Memory B cell (primary cell): ENCODE data around the gene ITGB2.
"Not testable (repeated sequence)": the region's sequence is repeated elsewhere in the genome, so short reads cannot be mapped to it uniquely, and the experiment has no call there.

Source experiments
- ATAC-seq: fragments of 150-1000 bp; cut with Tn5 transposase; 2 replicates; pipeline ENCODE4 v1.10.0; 2021; ENCODE audit warnings: low read depth, mild to moderate bottlenecking, moderate library complexity
- DNase-seq, 2 donors: peaks; one replicate each; pipeline ENCODE4 v3.0.0; 2022; ENCODE audit warnings: low spot score in 2 of 2
- H3K27ac Mint-ChIP-seq: one replicate; pipeline ENCODE4 v1.8.0; 2022; ENCODE audit warnings: mild to moderate bottlenecking, moderate library complexity, mixed read lengths
- H3K27me3 Mint-ChIP-seq: one replicate; pipeline ENCODE4 v1.8.0; 2022; ENCODE audit warnings: mixed read lengths
- H3K36me3 Mint-ChIP-seq: one replicate; pipeline ENCODE4 v1.8.0; 2022; ENCODE audit warnings: mild to moderate bottlenecking, mixed read lengths
- H3K4me1 Mint-ChIP-seq: one replicate; pipeline ENCODE4 v1.8.0; 2022; ENCODE audit warnings: mixed read lengths
- H3K4me3 Mint-ChIP-seq: one replicate; pipeline ENCODE4 v1.8.0; 2022; ENCODE audit warnings: mild to moderate bottlenecking, moderate library complexity, mixed read lengths
- H3K9me3 Mint-ChIP-seq: one replicate; pipeline ENCODE4 v1.8.0; 2022; ENCODE audit warnings: mixed read lengths

Gene ITGB2

GRCh38 chr21:44879238-44879637 is 41.5 kb downstream of the ITGB2 start:
- H3K9me3 Mint-ChIP-seq, H3K4me3 Mint-ChIP-seq, ATAC-seq, DNase-seq, H3K36me3 Mint-ChIP-seq, H3K27me3 Mint-ChIP-seq, H3K27ac Mint-ChIP-seq: not testable (repeated sequence)
- peaks cover 35% of the 10 kb centered on the region for H3K4me1 Mint-ChIP-seq

GRCh38 chr21:44878053-44878982 is 42.4 kb downstream of the ITGB2 start:
- DNase-seq (no peak), ATAC-seq (no peak)
- H3K4me3 Mint-ChIP-seq: no peak overlapping the region
- no peaks in the 10 kb centered on the region for H3K36me3 Mint-ChIP-seq
- H3K27ac Mint-ChIP-seq: no peak overlapping the region
- H3K4me1 Mint-ChIP-seq: peaks cover 35% of the 10 kb centered on the region
- no peaks in the 10 kb centered on the region for H3K9me3 Mint-ChIP-seq
- no peaks in the 10 kb centered on the region for H3K27me3 Mint-ChIP-seq

DNA sequence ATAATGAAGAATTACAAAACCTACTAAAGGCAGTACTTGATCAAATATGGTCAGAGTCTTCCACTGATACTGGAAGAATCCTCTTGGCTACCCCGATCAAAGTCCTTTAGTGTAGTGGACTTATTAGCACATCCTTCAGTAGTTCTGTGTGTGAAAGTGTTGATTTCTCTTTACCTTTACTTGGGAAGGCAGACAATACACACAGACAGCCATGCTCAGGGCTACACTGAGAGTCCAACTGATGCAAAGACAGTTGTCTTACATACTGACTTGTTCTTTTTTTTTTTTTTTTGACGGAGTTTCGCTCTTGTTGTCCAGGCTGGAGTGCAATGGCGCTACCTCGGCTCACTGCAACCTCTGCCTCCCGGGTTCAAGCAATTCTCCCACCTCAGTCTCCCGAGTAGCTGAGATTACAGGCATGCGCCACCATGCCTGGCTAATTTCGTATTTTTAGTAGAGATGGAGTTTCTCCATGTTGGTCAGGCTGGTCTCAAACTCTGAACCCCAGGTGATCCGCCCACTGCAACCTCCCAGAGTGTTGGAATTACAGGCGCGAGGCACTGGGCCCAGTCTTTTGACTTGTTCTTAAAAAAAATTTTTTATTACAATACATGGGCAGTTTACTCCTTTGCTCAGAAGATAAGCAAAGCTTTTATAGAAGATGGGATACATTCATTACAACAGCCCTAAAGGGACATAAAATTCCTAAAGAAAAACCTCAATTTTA is 43.7 kb downstream of the ITGB2 start:
- Mint-ChIP-seq H3K36me3 (no peaks in the 10 kb centered on the region), H3K4me3 (no peak overlapping the region), H3K27me3 (no peaks in the 10 kb centered on the region), H3K9me3 (no peaks in the 10 kb centered on the region), H3K4me1 (peaks cover 37% of the 10 kb centered on the region), H3K27ac (no peak overlapping the region)
- ATAC-seq (no peak), DNase-seq (no peak)

DNA sequence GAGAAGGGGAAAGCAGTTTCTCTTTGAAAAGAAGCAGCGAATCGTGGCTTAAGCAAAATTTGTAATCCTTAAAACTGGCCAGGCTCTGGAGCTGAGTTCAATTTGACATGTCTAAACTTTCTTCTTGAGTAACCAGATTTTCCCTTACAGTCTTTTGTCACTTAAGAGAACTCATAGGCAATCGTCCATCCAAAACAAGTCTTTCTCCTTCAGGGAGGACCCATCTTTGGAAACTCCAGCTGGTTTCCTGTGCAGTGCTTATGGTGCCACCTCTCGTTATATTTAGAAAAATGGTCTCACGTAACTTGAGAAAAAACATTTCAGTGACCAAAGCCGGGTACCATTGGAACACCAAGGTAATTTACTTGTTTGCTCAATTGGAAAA is 45.4 kb downstream of the ITGB2 start:
- no peaks in the 10 kb centered on the region for H3K36me3 Mint-ChIP-seq
- H3K9me3 Mint-ChIP-seq: no peaks in the 10 kb centered on the region
- H3K27ac Mint-ChIP-seq: peak overlapping the region; percentile 92
- peak overlapping the region; percentile 89 for H3K4me3 Mint-ChIP-seq
- H3K4me1 Mint-ChIP-seq: peaks cover 32% of the 10 kb centered on the region
- no peak for ATAC-seq
- no peaks in the 10 kb centered on the region for H3K27me3 Mint-ChIP-seq
- DNase-seq: no peak

DNA sequence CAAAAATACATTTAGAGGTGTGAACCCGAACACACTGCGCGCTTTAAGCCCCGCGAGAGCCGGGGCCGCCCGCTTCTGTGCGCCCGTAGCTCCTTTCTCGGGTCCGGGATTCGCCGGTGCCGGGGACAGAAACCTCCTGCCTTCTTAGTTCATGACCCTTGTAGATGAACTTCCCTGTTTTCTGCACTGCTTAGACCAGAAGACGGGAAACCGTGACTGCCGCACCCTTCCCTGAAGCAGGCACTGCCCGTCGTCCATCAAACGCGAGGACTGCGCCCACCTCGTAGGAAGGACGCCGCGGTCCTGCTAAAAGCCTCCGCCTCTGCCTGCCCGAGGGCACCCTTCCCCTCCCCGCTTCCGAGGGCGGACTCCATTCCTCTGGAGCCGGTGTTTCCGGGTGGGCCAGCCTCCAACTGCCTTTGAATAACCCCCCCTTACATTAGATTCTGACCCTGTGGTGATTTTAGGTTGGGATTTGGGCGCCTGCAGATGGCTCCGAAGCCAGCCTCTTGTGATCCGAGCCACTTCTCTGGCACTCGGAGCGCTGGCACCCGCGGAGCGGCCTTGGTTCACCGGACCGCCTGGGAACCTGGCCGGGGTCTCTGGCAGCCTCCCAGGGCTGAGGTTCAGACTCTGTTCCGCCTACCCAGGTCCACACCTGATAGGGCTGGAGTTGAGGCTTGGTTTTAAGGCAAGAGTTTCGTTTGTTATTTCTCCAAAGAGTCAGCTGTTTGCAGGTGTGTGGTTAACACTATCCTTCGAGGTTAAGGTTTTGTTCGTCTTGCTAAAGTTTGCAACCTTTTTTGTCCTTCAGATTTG is 46.0 kb downstream of the ITGB2 start:
- peak; percentile 20 to 50 for DNase-seq
- no peaks in the 10 kb centered on the region for H3K36me3 Mint-ChIP-seq
- peak; percentile 6 for ATAC-seq

DNA sequence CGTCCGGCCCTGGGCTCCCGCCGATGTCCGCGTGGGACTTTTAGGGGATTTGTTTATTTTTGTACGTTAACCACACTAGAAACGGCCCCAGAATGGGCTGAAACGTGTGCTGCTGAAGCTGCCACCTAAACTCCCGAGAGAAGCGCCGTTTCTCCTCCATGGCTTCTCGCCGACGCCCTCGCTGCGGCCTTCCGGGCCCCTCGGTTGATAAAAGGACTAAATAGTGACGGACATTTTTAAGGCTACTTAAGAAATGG is 46.5 kb downstream of the ITGB2 start:
- peak; percentile 6 for ATAC-seq
- H3K27me3 Mint-ChIP-seq: no peaks in the 10 kb centered on the region
- no peaks in the 10 kb centered on the region for H3K36me3 Mint-ChIP-seq
- peak overlapping the region; percentile 89 for H3K4me3 Mint-ChIP-seq
- H3K9me3 Mint-ChIP-seq: no peaks in the 10 kb centered on the region
- H3K4me1 Mint-ChIP-seq: peaks cover 31% of the 10 kb centered on the region
- peak overlapping the region; percentile 92 for H3K27ac Mint-ChIP-seq
- no peak for DNase-seq

More for the DNA sequence above, 46.0 kb downstream of the ITGB2 start:
- peak overlapping the region; percentile 92 for H3K27ac Mint-ChIP-seq
- H3K4me1 Mint-ChIP-seq: peaks cover 31% of the 10 kb centered on the region
- no peaks in the 10 kb centered on the region for H3K9me3 Mint-ChIP-seq
- H3K27me3 Mint-ChIP-seq: no peaks in the 10 kb centered on the region
- H3K4me3 Mint-ChIP-seq: peak overlapping the region; percentile 89

DNA sequence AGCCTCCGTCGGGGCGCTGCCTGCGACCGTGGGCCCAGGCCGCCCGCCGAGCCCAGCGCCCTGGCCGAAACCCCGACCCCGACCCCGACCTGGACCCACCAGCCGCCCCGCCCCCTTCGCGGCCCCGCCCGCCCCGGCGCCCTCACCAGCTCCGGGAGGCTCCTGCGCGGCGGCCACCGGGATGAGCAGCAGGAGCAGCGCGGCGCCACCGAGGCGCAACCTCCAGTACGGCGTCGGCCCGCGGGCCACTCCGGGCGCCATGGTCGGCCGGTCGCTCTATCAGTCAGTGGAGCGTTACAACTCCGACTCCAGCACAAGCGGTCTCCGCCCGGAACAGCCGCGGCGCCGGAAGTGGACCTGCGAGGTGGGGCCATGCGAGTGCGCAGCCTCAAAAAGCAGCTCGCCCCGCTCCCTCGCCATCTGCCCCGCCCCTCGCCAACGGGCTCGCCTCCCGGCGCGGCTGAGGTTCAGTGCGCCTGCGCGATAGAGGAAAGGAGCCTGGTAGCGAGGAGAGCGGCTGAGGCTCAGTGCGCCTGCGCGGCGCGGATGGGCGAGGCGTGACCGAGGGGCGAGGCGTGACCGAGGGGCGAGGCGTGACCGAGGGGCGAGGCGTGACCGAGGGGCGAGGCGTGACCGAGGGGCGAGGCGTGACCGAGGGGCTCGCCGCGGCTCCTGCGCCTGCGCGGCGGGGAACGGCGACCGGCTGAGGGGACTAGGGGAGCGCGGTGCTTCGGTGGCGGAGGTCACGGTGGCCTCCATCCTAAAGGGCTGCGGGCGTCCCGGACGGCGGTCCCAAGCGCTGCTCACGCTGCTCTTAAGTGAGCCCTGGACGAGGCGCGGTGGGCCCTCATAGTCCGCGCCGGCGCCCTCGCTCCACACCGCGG is 47.1 kb downstream of the ITGB2 start, which contains the start of gene PTTG1IP:
PTTG1IP (minus strand) TSS at position 335 of the 884 bp plus-strand sequence; CDS start at position 261, 74 bp downstream.
- ATAC-seq (peak; percentile 78), DNase-seq (peak; percentile 97 to 99)
- no peaks in the 10 kb centered on the region for H3K27me3 Mint-ChIP-seq
- no peaks in the 10 kb centered on the region for H3K9me3 Mint-ChIP-seq
- H3K27ac Mint-ChIP-seq: peak within 1 kb of the TSS; percentile 92
- H3K4me1 Mint-ChIP-seq: peaks cover 35% of the 10 kb centered on the region
- peak within 1 kb of the TSS; percentile 89 for H3K4me3 Mint-ChIP-seq
- no peaks in the 10 kb centered on the region for H3K36me3 Mint-ChIP-seq

- H3K27me3 Mint-ChIP-seq: no peaks in the 10 kb centered on the region
- no peak for DNase-seq
- no peaks in the 10 kb centered on the region for H3K9me3 Mint-ChIP-seq
- peak overlapping the region; percentile 92 for H3K27ac Mint-ChIP-seq
- H3K36me3 Mint-ChIP-seq: no peaks in the 10 kb centered on the region
- ATAC-seq: no peak
- peak overlapping the region; percentile 89 for H3K4me3 Mint-ChIP-seq
- peaks cover 33% of the 10 kb centered on the region for H3K4me1 Mint-ChIP-seq
These were observed 47.9 kb downstream of the ITGB2 start for GRCh38 chr21:44872649-44873355.

DNA sequence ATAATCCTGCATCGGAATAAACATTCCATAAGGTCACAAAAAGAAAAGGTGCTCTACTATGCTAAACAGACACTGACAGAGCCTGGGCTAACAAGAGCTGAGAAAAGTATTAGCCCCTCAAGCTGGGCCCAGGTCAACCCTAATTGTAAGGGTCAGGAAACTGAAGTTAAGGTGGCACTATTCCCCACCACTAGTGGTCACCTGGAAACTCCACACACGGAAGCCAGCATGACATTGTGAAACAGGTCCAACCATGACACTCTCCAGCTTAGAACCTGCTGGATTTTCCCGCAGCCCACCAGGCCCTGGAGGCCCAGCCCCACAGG is 48.4 kb downstream of the ITGB2 start:
- ATAC-seq (no peak), DNase-seq (no peak)
- peaks cover 37% of the 10 kb centered on the region for H3K4me1 Mint-ChIP-seq
- no peaks in the 10 kb centered on the region for H3K27me3 Mint-ChIP-seq
- no peaks in the 10 kb centered on the region for H3K9me3 Mint-ChIP-seq
- H3K27ac Mint-ChIP-seq: peak overlapping the region; percentile 92
- H3K4me3 Mint-ChIP-seq: peak overlapping the region; percentile 89
- no peaks in the 10 kb centered on the region for H3K36me3 Mint-ChIP-seq

DNA sequence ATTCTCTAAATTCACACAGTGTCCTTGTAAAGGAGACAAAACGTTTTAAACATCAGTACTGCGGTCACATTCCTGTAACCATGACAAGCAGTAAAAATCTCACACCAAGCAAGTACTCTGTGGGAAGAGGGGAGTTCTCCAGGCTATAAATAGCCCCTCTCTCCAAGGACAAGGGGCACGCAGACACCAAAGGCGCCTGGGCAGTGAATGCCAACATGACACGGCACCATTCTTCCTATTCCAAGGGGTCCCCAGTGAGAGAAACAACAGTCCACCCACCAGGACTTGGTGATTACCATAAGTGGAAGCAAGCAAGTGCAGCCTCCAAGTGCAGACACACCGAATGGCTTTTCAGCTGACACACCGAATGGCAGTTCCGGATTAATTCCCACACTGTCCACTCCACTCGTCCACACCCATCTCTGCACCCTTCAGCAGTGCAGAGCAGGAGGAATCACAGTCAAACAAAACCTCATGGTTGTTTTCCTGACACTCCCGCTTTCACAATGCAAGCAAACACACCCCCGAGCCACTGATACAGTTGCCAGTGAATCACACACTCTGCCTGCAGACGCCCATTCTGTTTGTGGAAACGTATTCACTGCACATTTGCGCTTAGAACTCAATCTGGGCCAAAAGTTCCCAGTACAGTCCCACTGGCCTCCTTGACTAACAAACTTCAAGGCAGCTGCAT is 49.0 kb downstream of the ITGB2 start:
- Mint-ChIP-seq H3K4me1 (peaks cover 41% of the 10 kb centered on the region), H3K27ac (no peak overlapping the region)

GRCh38 chr21:44870748-44871495 is 49.8 kb downstream of the ITGB2 start:
- DNase-seq (no peak), ATAC-seq (no peak)
- H3K4me3 Mint-ChIP-seq: peak overlapping the region; percentile 13
- no peaks in the 10 kb centered on the region for H3K36me3 Mint-ChIP-seq
- H3K27ac Mint-ChIP-seq: no peak overlapping the region
- no peaks in the 10 kb centered on the region for H3K9me3 Mint-ChIP-seq
- no peaks in the 10 kb centered on the region for H3K27me3 Mint-ChIP-seq
- H3K4me1 Mint-ChIP-seq: peaks cover 49% of the 10 kb centered on the region

More for the DNA sequence above, 49.0 kb downstream of the ITGB2 start:
- Mint-ChIP-seq H3K4me3 (peak overlapping the region; percentile 89), H3K36me3 (no peaks in the 10 kb centered on the region), H3K9me3 (no peaks in the 10 kb centered on the region), H3K27me3 (no peaks in the 10 kb centered on the region)
- ATAC-seq: no peak
- DNase-seq: no peak
